Endothelial cell of umbilical vein (primary cell): ENCODE measurements around the gene WDR48. TPM values are rescaled to one million over a fixed set of nuclear protein-coding genes. Genes with fewer than 3 reads are reported as not detected.
A peak's percentile ranks its signal among the peaks of the same experiment; 100 is the strongest.

Experiments
- BruUV-seq: library from RNA; stranded (reverse); fragments of 400-500 nt; replicated peaks from 2 replicates; lab custom pipeline; 2021; lab: Mats Ljungman, UMichigan
- CTCF ChIA-PET: fragments of 300-600, 350-600 bp; sonication (Branson Sonifier 250); formaldehyde crosslinking; loops from one replicate; lab custom pipeline; 2021; ENCODE audit warnings: antibody characterized with exemption, inconsistent platforms; lab: Charles Lee
- POLR2A ChIA-PET: fragments of 300-600, 350-600 bp; sonication (Branson Sonifier 250); formaldehyde crosslinking; loops from one replicate; lab custom pipeline; 2021; ENCODE audit warnings: antibody characterized with exemption, inconsistent platforms; lab: Charles Lee
- DNase-seq: peaks from one replicate; pipeline ENCODE4 v3.0.0-alpha.2; 2011; ENCODE audit warnings: low read depth, low spot score
- FAIRE-seq: peaks from 2 replicates; lab custom pipeline; 2011; peaks lifted over from hg19 to GRCh38; lab: Jason Lieb, UNC
- H2AFZ ChIP-seq: 2 replicates; pipeline ENCODE4 v1.6.0; 2012; ENCODE audit warnings: low read depth, low read length, control low read depth, inconsistent platforms
- H3K27ac ChIP-seq: 2 replicates; pipeline ENCODE4 v1.5.1; 2011; ENCODE audit warnings: low read depth, mild to moderate bottlenecking, control low read depth, low read length, moderate library complexity; ENCODE audit not compliant: insufficient read depth
- H3K27me3 ChIP-seq, 2 experiments: 2 replicates each; pipeline versions ENCODE4 v1.6.0 to v1.6.1; 2011; ENCODE audit warnings: low read length in 2 of 2, mixed read lengths in 1 of 2; ENCODE audit not compliant: control insufficient read depth in 2 of 2, insufficient read depth in 2 of 2
- H3K36me3 ChIP-seq, 2 experiments: 2 replicates in 1 of 2; 3 replicates in 1 of 2; pipeline ENCODE4 v1.5.1; 2011; ENCODE audit warnings: low read length in 2 of 2, mild to moderate bottlenecking in 1 of 2, moderate library complexity in 1 of 2; ENCODE audit not compliant: control insufficient read depth in 2 of 2, insufficient read depth in 2 of 2; ENCODE audit errors: extremely low read depth in 1 of 2
- H3K4me1 ChIP-seq: 3 replicates; pipeline ENCODE4 v1.5.1; 2011; ENCODE audit warnings: mild to moderate bottlenecking, low read length; ENCODE audit not compliant: control insufficient read depth, insufficient read depth; ENCODE audit errors: extremely low read depth
- H3K4me2 ChIP-seq: 2 replicates; pipeline ENCODE4 v1.6.1; 2011; ENCODE audit warnings: low read length, control low read depth, mixed read lengths; ENCODE audit not compliant: insufficient read depth
- H3K4me3 ChIP-seq, 3 experiments: fragments of 200-600 bp in 1 of 3; sonication (generic), shearing (Covaris generic) in 1 of 3; replicated peaks in 1 of 3; 2 replicates each; pipeline ENCODE4 v1.5.1; 2011 to 2016; ENCODE audit warnings: control low read depth in 3 of 3, low read length in 3 of 3, mild to moderate bottlenecking in 2 of 3, inconsistent platforms in 1 of 3, low read depth in 1 of 3, moderate library complexity in 1 of 3; ENCODE audit not compliant: insufficient read depth in 1 of 3
- H3K79me2 ChIP-seq: 2 replicates; pipeline ENCODE4 v1.6.0; 2012; ENCODE audit warnings: low read length, inconsistent platforms; ENCODE audit not compliant: control insufficient read depth, insufficient read depth
- H3K9ac ChIP-seq: replicated peaks from 2 replicates; pipeline ENCODE3; 2011; ENCODE audit warnings: low read length, control low read depth; ENCODE audit not compliant: insufficient read depth; ENCODE audit errors: extremely low read depth
- H3K9me1 ChIP-seq: replicated peaks from 3 replicates; pipeline ENCODE4 v1.6.0; 2011; ENCODE audit warnings: mild to moderate bottlenecking, low read length; ENCODE audit not compliant: control insufficient read depth, insufficient read depth; ENCODE audit errors: extremely low read depth
- H3K9me3 ChIP-seq: replicated peaks from 2 replicates; pipeline ENCODE4 v1.5.1; 2012; ENCODE audit warnings: low read length, inconsistent platforms; ENCODE audit not compliant: control insufficient read depth, insufficient read depth
- H4K20me1 ChIP-seq: replicated peaks from 2 replicates; pipeline ENCODE3; 2011; ENCODE audit warnings: mild to moderate bottlenecking, low read length; ENCODE audit not compliant: control insufficient read depth, insufficient read depth; ENCODE audit errors: extremely low read depth
- CTCF ChIP-seq, 2 donors: IDR thresholded peaks; 1 replicate in 1 of 2; 2 replicates in 1 of 2; pipeline ENCODE4 v1.5.1; 2011; ENCODE audit warnings: low read length in 2 of 2, mild to moderate bottlenecking in 2 of 2, moderate library complexity in 2 of 2, control low read depth in 1 of 2, inconsistent platforms in 1 of 2, low read depth in 1 of 2; ENCODE audit not compliant: insufficient read depth in 1 of 2; ENCODE audit errors: extremely low read depth in 1 of 2
- EZH2 ChIP-seq: IDR thresholded peaks from 2 replicates; pipeline ENCODE4 v1.6.1; 2012; ENCODE audit warnings: borderline replicate concordance, low read depth, mild to moderate bottlenecking, moderate library complexity, low read length, inconsistent platforms; ENCODE audit not compliant: severe bottlenecking
- FOS ChIP-seq: IDR thresholded peaks from 2 replicates; pipeline ENCODE4 v1.6.1; 2011; ENCODE audit warnings: mild to moderate bottlenecking, low read length, moderate library complexity, borderline replicate concordance; ENCODE audit not compliant: insufficient read depth
- GATA2 ChIP-seq: IDR thresholded peaks from 2 replicates; pipeline ENCODE4 v1.7.0; 2011; ENCODE audit warnings: low read depth, mild to moderate bottlenecking, moderate library complexity, mixed read lengths, low read length; ENCODE audit not compliant: insufficient read length, insufficient read depth
- JUN ChIP-seq: IDR thresholded peaks from 2 replicates; pipeline ENCODE4 v1.6.1; 2011; ENCODE audit warnings: borderline replicate concordance, low read depth; ENCODE audit not compliant: insufficient read length, insufficient read depth
- MAX ChIP-seq: IDR thresholded peaks from 2 replicates; pipeline ENCODE4 v1.6.1; 2011; ENCODE audit not compliant: insufficient read depth, insufficient read length
- MYC ChIP-seq: IDR thresholded peaks from one replicate; pipeline ENCODE4 v1.6.1; 2011; ENCODE audit warnings: mild to moderate bottlenecking, low read depth, low read length
- POLR2A ChIP-seq: IDR thresholded peaks from 2 replicates; pipeline ENCODE4 v1.6.1; 2012; ENCODE audit warnings: low read depth, mild to moderate bottlenecking, control low read depth, low read length
- POLR2AphosphoS5 ChIP-seq: IDR thresholded peaks from 2 replicates; pipeline ENCODE4 v1.6.1; 2012; ENCODE audit warnings: low read depth, mild to moderate bottlenecking, control low read depth, low read length, moderate library complexity; ENCODE audit not compliant: insufficient read depth
- dilution Hi-C: fragments of 300-500 bp; cut with MboI; formaldehyde crosslinking; loops from one replicate; pipeline ENCODE4 v1.15.0; 2019; ENCODE audit warnings: low sequenced_read_pairs; ENCODE audit not compliant: extremely low pct_ligation_motif_present
- intact Hi-C: fragments of 100-400 bp; cut with micrococcal nuclease; formaldehyde crosslinking; loops from one replicate; pipeline ENCODE4 v1.10.0; 2022
- polyA plus RNA-seq, 4 experiments: library from polyadenylated mRNA; depleted of rRNA in 3 of 4; stranded (reverse) in 3 of 4; unstranded in 1 of 4; fragments of >200 nt; gene quantifications; 2 replicates each; pipeline versions ENCODE4 v1.2.1 to v1.2.3, GENCODE V29; 2011 to 2012; ENCODE audit warnings: missing spikeins in 1 of 4
- total RNA-seq: library from RNA; stranded (reverse); gene quantifications from 2 replicates; pipeline ENCODE4 v1.2.3, GENCODE V29; 2021

The WDR48 gene
- total and polyA plus RNA-seq, 2 donors (not counting 3 experiments of a cell fraction or from before 2014, with no cell fraction given), result 13.7 to 25.3 TPM

- Histone ChIP-seq H3K36me3 (peaks cover 3 to 6% of the 10 kb centered on the region in 2 experiments), H3K79me2 (peaks cover 2% of the 10 kb centered on the region), H3K27me3 (no peaks in the 10 kb centered on the region), H3K27ac (no peak overlapping the region), H2AFZ (no peak overlapping the region), H3K4me2 (no peak overlapping the region), H3K9me3 (no peaks in the 10 kb centered on the region), H3K9ac (no peak overlapping the region), H3K4me3 (no peak overlapping the region), H4K20me1 (no peaks in the 10 kb centered on the region), H3K4me1 (no peaks in the 10 kb centered on the region), H3K9me1 (peaks cover 3% of the 10 kb centered on the region)
- TF ChIP-seq CTCF (IDR thresholded peaks at IDR 0.05; ENCODE audit: extremely low read depth in 1 of 2, insufficient read depth in 1 of 2, low read depth in 1 of 2, low read length in 2 of 2) (peak in 1 of 2 donors; percentile 56), GATA2 (no peak)
- ChIA-PET CTCF (interaction anchor here (0.6 kb wide), 1 partner anchor 8 kb away, joined by 3 read pairs; no protein-coding TSS in a partner anchor), POLR2A (no interaction called here)
- no TSS peak for BruUV-seq
- intact Hi-C loops (no loop called here), dilution Hi-C loops (no loop called here)
- FAIRE-seq, result peak; percentile 18
- DNase-seq, result peak; percentile 29
These were observed 13.4 kb downstream of the WDR48 start for GRCh38 chr3:39065197-39065596.

GRCh38 chr3:39067286-39067685, 15.5 kb downstream of the WDR48 start:
- BruUV-seq, result no TSS peak
- FAIRE-seq, result no peak
- no peak overlapping the region for H3K4me2 ChIP-seq

More at GRCh38 chr3:39067286-39067685, 15.5 kb downstream of the WDR48 start:
- dilution Hi-C loops, result no loop called here
- Histone ChIP-seq H3K9ac (no peak overlapping the region), H3K4me3 (no peak overlapping the region), H3K9me1 (peaks cover 3% of the 10 kb centered on the region), H2AFZ (no peak overlapping the region), H4K20me1 (no peaks in the 10 kb centered on the region), H3K79me2 (no peaks in the 10 kb centered on the region), H3K9me3 (no peaks in the 10 kb centered on the region), H3K27me3 (no peaks in the 10 kb centered on the region), H3K4me1 (no peaks in the 10 kb centered on the region), H3K36me3 (peaks cover 3 to 8% of the 10 kb centered on the region in 2 experiments), H3K27ac (no peak overlapping the region)
- ChIA-PET POLR2A (no interaction called here), CTCF (interaction anchor here (1.0 to 1.4 kb wide), 2 partner anchors 14 to 224 kb away, joined by 3 read pairs; no protein-coding TSS in a partner anchor)
- intact Hi-C loops, result no loop called here
- TF ChIP-seq MYC (no peak), FOS (no peak), MAX (no peak), POLR2A (no peak), POLR2AphosphoS5 (no peak), JUN (no peak), EZH2 (no peak)
- DNase-seq, result no peak
